ENCODE data around the gene TOX2.

DNA sequence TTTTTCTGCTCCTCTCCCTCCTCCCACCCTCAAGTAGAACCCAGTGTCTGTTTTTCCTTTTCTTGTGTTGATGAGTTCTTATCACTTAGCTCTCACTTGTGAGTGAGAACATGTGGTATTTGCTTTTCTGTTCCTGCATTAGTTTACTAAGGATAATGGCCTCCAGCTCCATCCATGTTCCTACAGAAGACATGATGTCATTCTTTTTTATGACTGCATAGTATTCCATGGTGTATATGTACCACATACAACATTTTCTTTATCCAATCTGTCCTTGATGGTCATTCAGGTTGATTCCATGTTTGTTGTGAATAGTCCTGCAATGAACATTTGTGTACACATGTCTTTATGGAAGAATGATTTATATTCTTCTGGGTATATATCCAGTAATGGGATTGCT lies 81.0 kb downstream of the TOX2 start:
- no peak for TF ChIP-seq TAF1 (IDR thresholded peaks at IDR 0.05; ENCODE audit: borderline replicate concordance, low read depth, low read length)
- TF ChIP-seq POLR2A (IDR thresholded peaks at IDR 0.05; ENCODE audit: low read depth, low read length), result no peak

All from GM12892 (cell line).